ENCODE results near the gene PAPSS1. TPM values are rescaled to one million over a fixed set of nuclear protein-coding genes. Genes with fewer than 3 reads are reported as not detected.

Gene PAPSS1
- total and polyA plus RNA-seq, 2 of the 8 experiments (the other 6 are each of a cell fraction or from before 2014, with no cell fraction given): 79.2 to 98.5 TPM

GRCh38 chr4:107622006-107622405, 98.0 kb downstream of the PAPSS1 start (continued):
- no peak for TF ChIP-seq USF2 (IDR thresholded peaks at IDR 0.05; ENCODE audit: low read length)
- TF ChIP-seq TAF1 (IDR thresholded peaks at IDR 0.05; ENCODE audit: low read depth, low read length): no peak
- no peak for TF ChIP-seq POLR2A (IDR thresholded peaks at IDR 0.05; ENCODE audit: control extremely low read depth in 1 of 2, low read depth in 2 of 2, low read length in 2 of 2)
- TF ChIP-seq KDM5A (IDR thresholded peaks at IDR 0.05; ENCODE audit: low read length): no peak
- TF ChIP-seq GABPA (IDR thresholded peaks at IDR 0.05; ENCODE audit: borderline replicate concordance, insufficient read depth, low read length): no peak
- no peak for TF ChIP-seq RNF2 (IDR thresholded peaks at IDR 0.05; ENCODE audit: borderline replicate concordance, low read depth, low read length, missing control alignments, poor library complexity, severe bottlenecking)
- TF ChIP-seq SAP30 (IDR thresholded peaks at IDR 0.05; ENCODE audit: insufficient read depth, insufficient replicate concordance, low read length): no peak
- no peak for TF ChIP-seq SP4 (IDR thresholded peaks at IDR 0.05; ENCODE audit: low read length)
- TF ChIP-seq SP1 (IDR thresholded peaks at IDR 0.05; ENCODE audit: low read depth, low read length): no peak
- no peak for TF ChIP-seq CBX5 (IDR thresholded peaks at IDR 0.05; ENCODE audit: low read depth, low read length)
- TF ChIP-seq BCL11A (IDR thresholded peaks at IDR 0.05; ENCODE audit: low read depth in 2 of 2, low read length in 2 of 2): no peak

Data from H1 (cell line).